Heart right ventricle (tissue), 16 donors: Measurements from ENCODE around the gene THRSP. TPM values are rescaled to one million over a fixed set of nuclear protein-coding genes. Genes with fewer than 3 reads are reported as not detected.

Experiments
- ATAC-seq, 8 donors: fragments of 200-7000 bp; cut with Tn5 transposase; one replicate each; pipeline ENCODE4 v1.9.1; 2020; ENCODE audit warnings: mild to moderate bottlenecking in 8 of 8, moderate library complexity in 8 of 8, moderate number of reproducible peaks in 1 of 8
- DNase-seq, 2 donors: peaks; one replicate each; pipeline ENCODE4 v3.0.0-alpha.2; 2020
- H3K27ac ChIP-seq, 10 donors: fragments of 200-600 bp; sonication (generic) in 2 of 10; one replicate each; pipeline versions ENCODE4 v1.5.0 to v1.8.0; 2020 to 2022; ENCODE audit warnings: mild to moderate bottlenecking in 3 of 10
- H3K27me3 ChIP-seq, 7 donors: fragments of 200-600 bp; one replicate each; pipeline ENCODE4 v1.8.0; 2021 to 2022; ENCODE audit warnings: mild to moderate bottlenecking in 2 of 7
- H3K36me3 ChIP-seq, 9 donors: fragments of 200-600 bp; sonication (generic) in 1 of 9; one replicate each; pipeline versions ENCODE4 v1.5.0 to v1.8.0; 2020 to 2022; ENCODE audit warnings: mild to moderate bottlenecking in 2 of 9
- H3K4me1 ChIP-seq, 9 donors: fragments of 200-600 bp; sonication (generic) in 1 of 9; one replicate each; pipeline versions ENCODE4 v1.5.0 to v1.8.0; 2020 to 2022; ENCODE audit warnings: mild to moderate bottlenecking in 4 of 9
- H3K4me3 ChIP-seq, 10 donors: fragments of 200-600 bp; sonication (generic) in 2 of 10; one replicate each; pipeline versions ENCODE4 v1.5.0 to v1.8.0; 2020 to 2022; ENCODE audit warnings: mild to moderate bottlenecking in 7 of 10, moderate library complexity in 2 of 10
- H3K9me3 ChIP-seq, 11 donors: fragments of 200-600 bp in 10 of 11; sonication (generic) in 2 of 11; one replicate each; pipeline versions ENCODE4 v1.5.0 to v1.8.0; 2013 to 2022; ENCODE audit warnings: mild to moderate bottlenecking in 2 of 11, control low read depth in 1 of 11, moderate library complexity in 1 of 11
- WGBS, 2 donors: extraction: QIAGEN DNeasy Blood & Tissue Kit; methylation state at CpG; one replicate each; pipeline ENCODE4 v1.1.7; 2013; ENCODE audit warnings: inconsistent platforms in 1 of 2; 5-methylcytosine and 5-hydroxymethylcytosine counted together
- intact Hi-C, 10 donors: fragments of 100-400 bp; cut with DNase I; formaldehyde crosslinking; loops; one replicate each; pipeline versions ENCODE4 v1.11.1 to v1.14.2; 2022
- polyA plus RNA-seq, 2 donors: library from polyadenylated mRNA; stranded (reverse); fragments of 200-250 nt; gene quantifications; one replicate each; pipeline ENCODE4 v1.2.3, GENCODE V29; 2013
- total RNA-seq, 10 donors: library from RNA; stranded (reverse); fragmentation: NEBNext Ultra II Directional in 3 of 10; extraction: Animal tissue kit (Norgen Biotek cat#: 25700) in 3 of 10; gene quantifications; one replicate each; pipeline versions ENCODE4 v1.2.1 to v1.2.4, GENCODE V29; 2021 to 2023
- TF ChIP-seq, protein P1 (sequence below), 9 donors: fragments of 200-600 bp; sonication (generic) in 2 of 9; IDR thresholded peaks; one replicate each; pipeline versions ENCODE4 v1.5.0 to v1.8.0; 2021 to 2022; ENCODE audit warnings: antibody characterized with exemption in 9 of 9, mild to moderate bottlenecking in 5 of 9, moderate library complexity in 1 of 9
- donor health status: Arrhythmogenic right ventricular cardiomyopathy.
- donor health status: ischemic (EF 13 %, LVEDD 7.1; RV severe dilation, severe dysfunction).
- donor health status: healthy with polysubstance abuse.
- donor health status: DM: no; HTN: yes; CAD: no.
- donor health status: DM: no; HTN: no; CAD: no.
- donor health status: ischemic (EF 25% LVEDD 6.9; RV normal size, moderate dysfunction).
- donor health status: ischemic (EF 25% LVEDD 5.7; RV mildly dilated, moderate dysfunction).
- donor health status: healthy.
- donor health status: DM: yes; HTN: yes; CAD: no.
- donor health status: Ischemic cardiomyopathy.
- donor health status: ischemic (EF 35%, LVEDD 5.7; RV mildly dilated, moderate dysfunction).
- donor health status: nonischemic (EF 11% LVEDD 7.7; RV severe dilation, severe dysfunction).
- donor health status: DM: yes; HTN: yes; CAD: no.
- donor health status: PGD.
- donor health status: ischemic (EF 29% LVEDD 5.4; RV normal size, mild dysfunction).
- donor health status: nonischemic (EF 23%, LVEDD 6.1; RV moderate dilation, normal function).

Gene THRSP
- total and polyA plus RNA-seq, 12 donors, result 0.21 to 25.4 (median 4.0) TPM; not detected in 3

DNA sequence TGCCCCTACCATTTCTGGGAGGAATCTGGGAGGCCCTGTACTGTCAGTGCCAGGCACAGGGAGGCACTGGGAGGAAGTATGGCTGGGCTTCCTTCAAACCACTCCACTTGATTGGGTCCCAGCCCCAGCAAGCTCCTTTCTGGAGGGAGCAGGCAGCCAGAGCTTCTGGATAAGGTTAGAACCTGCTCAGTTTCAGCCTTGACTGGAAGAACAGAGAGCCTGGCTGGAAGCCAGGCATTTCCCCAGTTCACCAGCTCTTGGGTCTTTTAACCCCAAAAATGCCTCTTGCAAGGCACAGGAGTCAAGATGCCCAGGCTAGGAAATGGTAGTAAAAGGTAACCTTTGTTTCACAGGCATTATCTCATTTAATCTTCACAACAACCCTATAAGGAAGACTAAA is 31.6 kb upstream of the THRSP start:
- TF ChIP-seq, protein P1, sequence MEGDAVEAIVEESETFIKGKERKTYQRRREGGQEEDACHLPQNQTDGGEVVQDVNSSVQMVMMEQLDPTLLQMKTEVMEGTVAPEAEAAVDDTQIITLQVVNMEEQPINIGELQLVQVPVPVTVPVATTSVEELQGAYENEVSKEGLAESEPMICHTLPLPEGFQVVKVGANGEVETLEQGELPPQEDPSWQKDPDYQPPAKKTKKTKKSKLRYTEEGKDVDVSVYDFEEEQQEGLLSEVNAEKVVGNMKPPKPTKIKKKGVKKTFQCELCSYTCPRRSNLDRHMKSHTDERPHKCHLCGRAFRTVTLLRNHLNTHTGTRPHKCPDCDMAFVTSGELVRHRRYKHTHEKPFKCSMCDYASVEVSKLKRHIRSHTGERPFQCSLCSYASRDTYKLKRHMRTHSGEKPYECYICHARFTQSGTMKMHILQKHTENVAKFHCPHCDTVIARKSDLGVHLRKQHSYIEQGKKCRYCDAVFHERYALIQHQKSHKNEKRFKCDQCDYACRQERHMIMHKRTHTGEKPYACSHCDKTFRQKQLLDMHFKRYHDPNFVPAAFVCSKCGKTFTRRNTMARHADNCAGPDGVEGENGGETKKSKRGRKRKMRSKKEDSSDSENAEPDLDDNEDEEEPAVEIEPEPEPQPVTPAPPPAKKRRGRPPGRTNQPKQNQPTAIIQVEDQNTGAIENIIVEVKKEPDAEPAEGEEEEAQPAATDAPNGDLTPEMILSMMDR (IDR thresholded peaks at IDR 0.05), result no peak
- intact Hi-C loops, result loop anchor here in 1 of 10 donors (10.0 kb wide), 1 partner anchor 63 kb away; no protein-coding TSS in a partner anchor
- Histone ChIP-seq H3K36me3 (no peaks in the 10 kb centered on the region), H3K9me3 (no peaks in the 10 kb centered on the region), H3K4me3 (no peak overlapping the region), H3K27ac (no peak overlapping the region), H3K27me3 (no peaks in the 10 kb centered on the region), H3K4me1 (peaks cover 0 to 15% (median 10%) of the 10 kb centered on the region in 9 donors)
- no peak for ATAC-seq
- DNase-seq, result no peak

DNA sequence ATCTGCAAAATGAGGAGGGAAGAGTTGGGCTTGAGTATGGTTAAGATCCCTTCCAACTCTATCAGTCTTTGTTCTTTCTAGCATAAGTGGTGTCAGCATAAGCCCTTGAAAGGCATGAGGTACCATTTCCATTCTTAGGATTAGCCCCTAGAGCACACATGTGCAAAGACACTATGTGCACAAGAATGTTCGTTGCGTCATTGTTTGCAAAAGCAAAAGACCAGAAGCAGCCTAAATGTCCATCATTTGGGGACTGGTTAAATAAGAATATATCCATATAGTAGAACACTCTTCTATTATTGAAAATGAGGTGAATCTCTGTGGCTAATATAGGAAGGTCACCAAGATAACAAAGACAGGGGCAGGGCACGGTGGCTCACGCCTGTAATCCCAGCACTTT is 30.6 kb upstream of the THRSP start:
- no peak for ATAC-seq
- Histone ChIP-seq H3K27ac (no peak overlapping the region), H3K27me3 (no peaks in the 10 kb centered on the region), H3K36me3 (no peaks in the 10 kb centered on the region), H3K9me3 (no peaks in the 10 kb centered on the region), H3K4me3 (no peak overlapping the region), H3K4me1 (peaks cover 0 to 15% (median 10%) of the 10 kb centered on the region in 9 donors)
- WGBS, 2 donors, result 49 to 65% methylated on average over 4 of the region's 4 CpGs
- TF ChIP-seq, protein P1 (IDR thresholded peaks at IDR 0.05), result no peak
- intact Hi-C loops, result loop anchor here in 1 of 10 donors (10.0 kb wide), 1 partner anchor 62 kb away; no protein-coding TSS in a partner anchor
- DNase-seq, result no peak

DNA sequence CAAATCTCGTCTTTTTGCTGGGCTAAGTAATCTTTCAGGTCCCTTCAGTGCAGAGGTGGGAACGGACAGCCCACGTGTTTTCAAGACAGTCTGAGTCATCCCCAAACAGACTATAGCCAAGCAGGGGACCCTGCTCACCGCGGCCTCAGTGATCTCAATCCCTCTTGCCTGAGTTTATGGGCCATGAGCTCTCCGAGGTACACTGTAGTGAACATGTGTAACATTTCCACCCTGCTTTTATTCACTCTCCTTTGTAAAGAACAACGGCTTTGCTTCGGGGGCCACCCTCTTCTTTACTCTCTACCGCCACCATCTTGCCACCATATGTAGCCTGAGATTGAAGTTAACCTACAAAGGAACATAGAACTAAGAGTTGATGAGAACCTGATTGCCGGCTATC is 29.0 kb upstream of the THRSP start:
- H3K9me3 ChIP-seq, result no peaks in the 10 kb centered on the region
- WGBS, 2 donors, result 68 to 74% methylated on average over 10 of the region's 10 CpGs
- H3K36me3 ChIP-seq, result no peaks in the 10 kb centered on the region
- H3K4me3 ChIP-seq, result no peak overlapping the region
- peaks cover 0 to 16% (median 12%) of the 10 kb centered on the region in 9 donors for H3K4me1 ChIP-seq
- DNase-seq, result no peak
- no peak overlapping the region for H3K27ac ChIP-seq
- TF ChIP-seq, protein P1 (IDR thresholded peaks at IDR 0.05), result no peak
- no peaks in the 10 kb centered on the region for H3K27me3 ChIP-seq
- ATAC-seq, result no peak
- intact Hi-C loops, result loop anchor here in 1 of 10 donors (10.0 kb wide), 1 partner anchor 60 kb away; no protein-coding TSS in a partner anchor

DNA sequence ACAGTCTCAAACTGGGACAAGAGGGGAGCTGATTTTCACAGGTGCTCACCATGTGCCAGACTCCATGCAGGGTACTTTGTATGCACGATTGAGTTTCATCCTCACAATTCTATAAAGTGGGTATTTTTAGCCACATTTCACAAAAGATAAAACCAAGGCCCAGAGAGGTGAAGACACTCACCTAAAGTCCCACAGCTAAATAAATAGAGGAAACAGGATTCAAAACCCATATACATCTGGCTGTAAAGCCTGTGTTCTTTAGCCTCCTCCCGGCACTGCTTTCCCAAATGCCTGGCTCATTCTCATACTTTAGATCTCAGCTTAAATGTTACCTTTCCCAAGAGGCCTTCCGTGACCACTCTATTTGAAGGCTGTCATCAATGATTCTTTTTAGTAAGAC is 27.3 kb upstream of the THRSP start:
- Histone ChIP-seq H3K27me3 (no peaks in the 10 kb centered on the region), H3K4me3 (no peak overlapping the region), H3K27ac (no peak overlapping the region), H3K9me3 (no peaks in the 10 kb centered on the region), H3K36me3 (no peaks in the 10 kb centered on the region), H3K4me1 (peaks cover 0 to 22% (median 10%) of the 10 kb centered on the region in 9 donors)
- intact Hi-C loops, result loop anchor here in 1 of 10 donors (10.0 kb wide), 1 partner anchor 58 kb away; no protein-coding TSS in a partner anchor
- TF ChIP-seq, protein P1 (IDR thresholded peaks at IDR 0.05), result no peak
- 87 to 91% methylated on average over 3 of the region's 3 CpGs for WGBS, 2 donors
- ATAC-seq, result no peak
- no peak for DNase-seq
